K562 (cell line): Measurements from ENCODE around the gene RELL2. TPM values are rescaled to one million over a fixed set of nuclear protein-coding genes. Genes with fewer than 3 reads are reported as not detected.

ENCODE experiments used
- ATAC-seq: fragments of 200-7000 bp; cut with Tn5 transposase; 3 replicates; pipeline ENCODE4 v1.9.1; 2020; ENCODE audit warnings: moderate library complexity
- BruUV-seq: library from RNA; stranded (reverse); fragments of 400-500 nt; replicated peaks from 2 replicates; lab custom pipeline; 2021; lab: Mats Ljungman, UMichigan
- CTCF ChIA-PET: fragments of 300-600 bp; formaldehyde crosslinking; extraction: SDS; loops from one replicate; lab custom pipeline; 2021; ENCODE audit warnings: low intra/inter-chr PET ratio; lab: Yijun Ruan, JAX
- POLR2A ChIA-PET: fragments of 300-600, 350-650 bp; sonication (Branson Sonifier 250); formaldehyde crosslinking; extraction: SDS; loops from one replicate; lab custom pipeline; 2021; ENCODE audit warnings: antibody characterized with exemption, inconsistent platforms; lab: Yijun Ruan, JAX
- DNase-seq, 4 experiments: peaks; one replicate each; pipeline versions ENCODE4 v3.0.0 to v3.0.0-alpha.2; 2011 to 2018; ENCODE audit warnings: low spot score in 3 of 4, mixed read lengths in 3 of 4; ENCODE audit errors: extremely low read depth in 1 of 4
- FAIRE-seq: peaks from 2 replicates; lab custom pipeline; 2011; peaks lifted over from hg19 to GRCh38; lab: Jason Lieb, UNC
- H2AFZ ChIP-seq: 2 replicates; pipeline ENCODE4 v1.6.0; 2011; ENCODE audit warnings: low read depth, low read length, control low read depth, inconsistent platforms
- H3K27ac ChIP-seq: fragments of 200-600 bp; 3 replicates; pipeline ENCODE4 v1.8.0; 2011; ENCODE audit warnings: low read depth, mild to moderate bottlenecking, control low read depth, inconsistent platforms, low read length, moderate library complexity, mixed read lengths; ENCODE audit errors: extremely low read depth
- H3K27me3 ChIP-seq, 2 experiments: fragments of 300-600 bp in 1 of 2; 2 replicates in 1 of 2; 3 replicates in 1 of 2; pipeline versions ENCODE4 v1.6.0 to v1.8.0; 2011; ENCODE audit warnings: inconsistent platforms in 2 of 2, low read length in 2 of 2, mild to moderate bottlenecking in 1 of 2, mixed read lengths in 1 of 2, moderate library complexity in 1 of 2; ENCODE audit not compliant: control insufficient read depth in 2 of 2, insufficient read depth in 2 of 2
- H3K36me3 ChIP-seq: fragments of 300-600 bp; 3 replicates; pipeline ENCODE4 v1.8.0; 2011; ENCODE audit warnings: mild to moderate bottlenecking, low read length, inconsistent platforms; ENCODE audit not compliant: control insufficient read depth, insufficient read depth
- H3K4me1 ChIP-seq, 2 experiments: fragments of 200-600 bp in 1 of 2; replicated peaks in 1 of 2; 2 replicates in 1 of 2; 3 replicates in 1 of 2; pipeline versions ENCODE4 v1.5.1 to v1.8.0; 2011; ENCODE audit warnings: inconsistent platforms in 2 of 2, low read length in 2 of 2, mild to moderate bottlenecking in 1 of 2, mixed read lengths in 1 of 2, moderate library complexity in 1 of 2; ENCODE audit not compliant: control insufficient read depth in 2 of 2, insufficient read depth in 2 of 2
- H3K4me2 ChIP-seq: 2 replicates; pipeline ENCODE4 v1.6.1; 2011; ENCODE audit warnings: low read length, control low read depth, inconsistent platforms, mixed read lengths; ENCODE audit not compliant: insufficient read depth
- H3K4me3 ChIP-seq: fragments of 200-600 bp; sonication (generic), shearing (Covaris generic); 2 replicates; pipeline ENCODE4 v1.5.1; 2016; ENCODE audit warnings: control low read depth, inconsistent platforms
- H3K79me2 ChIP-seq: fragments of 200-600 bp; 3 replicates; pipeline ENCODE4 v1.8.0; 2011; ENCODE audit warnings: low read length, inconsistent platforms; ENCODE audit not compliant: control insufficient read depth, insufficient read depth
- H3K9ac ChIP-seq, 2 experiments: 2 replicates each; pipeline versions ENCODE4 v1.6.0 to v1.6.1; 2011; ENCODE audit warnings: low read depth in 2 of 2, low read length in 2 of 2, control low read depth in 1 of 2, inconsistent platforms in 1 of 2, mild to moderate bottlenecking in 1 of 2, mixed read lengths in 1 of 2; ENCODE audit not compliant: insufficient read depth in 1 of 2
- H3K9me1 ChIP-seq: one replicate; pipeline ENCODE4 v1.6.0; 2011; ENCODE audit warnings: inconsistent platforms, mild to moderate bottlenecking, low read length, moderate library complexity; ENCODE audit not compliant: control insufficient read depth, insufficient read depth
- H3K9me3 ChIP-seq: replicated peaks from 2 replicates; pipeline ENCODE4 v1.5.1; 2011; ENCODE audit warnings: low read depth, low read length, inconsistent platforms; ENCODE audit not compliant: control insufficient read depth, insufficient read depth
- H4K20me1 ChIP-seq: replicated peaks from 2 replicates; pipeline ENCODE4 v1.6.1; 2011; ENCODE audit warnings: low read length, inconsistent platforms, mixed read lengths; ENCODE audit not compliant: control insufficient read depth, insufficient read depth
- EHMT2 ChIP-seq: fragments of 450-650 bp; IDR thresholded peaks from 2 replicates; pipeline ENCODE4 v1.6.1; 2018; ENCODE audit warnings: antibody characterized with exemption
- ESRRA ChIP-seq: fragments of 450-650 bp; IDR thresholded peaks from 2 replicates; pipeline ENCODE4 v1.6.1; 2014; ENCODE audit warnings: low read depth, mild to moderate bottlenecking, moderate library complexity, borderline replicate concordance
- FOXO4 ChIP-seq: fragments of 450-650 bp; formaldehyde crosslinking; IDR thresholded peaks from 2 replicates; pipeline ENCODE4 v1.4.0; 2020; ENCODE audit warnings: mild to moderate bottlenecking, moderate library complexity
- HDAC3 ChIP-seq: fragments of 450-650 bp; IDR thresholded peaks from 2 replicates; pipeline ENCODE4 v1.6.1; 2018; ENCODE audit warnings: borderline replicate concordance, mild to moderate bottlenecking, moderate library complexity; ENCODE audit not compliant: partially characterized antibody
- IRF2 ChIP-seq: sonication (generic); formaldehyde crosslinking; IDR thresholded peaks from 2 replicates; pipeline ENCODE4 v1.8.1; 2022; ENCODE audit warnings: mild to moderate bottlenecking, missing genetic modification reagents
- MAFF ChIP-seq: IDR thresholded peaks from 2 replicates; pipeline ENCODE4 v1.6.1; 2012; ENCODE audit warnings: low read length, improper control_type of control experiment
- MAX ChIP-seq: sonication (generic); formaldehyde crosslinking; IDR thresholded peaks from 2 replicates; pipeline ENCODE4 v1.9.0; 2022; ENCODE audit warnings: mild to moderate bottlenecking, missing genetic modification reagents
- MAZ ChIP-seq, 2 experiments: fragments of 450-650 bp in 1 of 2; sonication (generic) in 1 of 2; formaldehyde crosslinking; IDR thresholded peaks in 1 of 2; conservative IDR thresholded peaks in 1 of 2; 2 replicates each; pipeline versions ENCODE4 v1.4.0 to v1.5.0; 2020; ENCODE audit warnings: mild to moderate bottlenecking in 1 of 2, missing genetic modification reagents in 1 of 2
- NFE2 ChIP-seq: IDR thresholded peaks from 2 replicates; pipeline ENCODE4 v1.6.1; 2014; ENCODE audit warnings: antibody characterized with exemption, low read depth
- POLR2A ChIP-seq: fragments of 450-650 bp; conservative IDR thresholded peaks from 2 replicates; pipeline ENCODE4 v1.6.1; 2016
- PTBP1 ChIP-seq: fragments of 200-400 bp; formaldehyde crosslinking; IDR thresholded peaks from 2 replicates; pipeline ENCODE4 v1.6.1; 2017; ENCODE audit warnings: low read depth, low read length
- SLC30A9 ChIP-seq: fragments of 250-450 bp; sonication (Bioruptor Pico); IDR thresholded peaks from 2 replicates; pipeline ENCODE4 v1.8.0; 2022; ENCODE audit warnings: mild to moderate bottlenecking, moderate library complexity
- SMARCB1 ChIP-seq: IDR thresholded peaks from 2 replicates; pipeline ENCODE4 v1.6.1; 2011; ENCODE audit warnings: improper control_type of control experiment, low read depth; ENCODE audit not compliant: insufficient read length
- SNRNP70 ChIP-seq: fragments of 200-400 bp; formaldehyde crosslinking; optimal IDR thresholded peaks from 2 replicates; pipeline ENCODE3; 2017; ENCODE audit warnings: low read depth, low read length
- SREBF2 ChIP-seq: sonication (generic); formaldehyde crosslinking; IDR thresholded peaks from 2 replicates; pipeline ENCODE4 v1.4.0; 2020; ENCODE audit warnings: mild to moderate bottlenecking, missing genetic modification reagents
- TEAD4 ChIP-seq, 2 experiments: sonication (generic) in 1 of 2; formaldehyde crosslinking in 1 of 2; IDR thresholded peaks; 2 replicates each; pipeline versions ENCODE4 v1.6.1 to v1.8.0; 2012 to 2022; ENCODE audit warnings: borderline replicate concordance in 1 of 2, inconsistent platforms in 1 of 2, low read length in 1 of 2, mild to moderate bottlenecking in 1 of 2, missing genetic modification reagents in 1 of 2
- WHSC1 ChIP-seq: IDR thresholded peaks from one replicate; pipeline ENCODE4 v1.6.1; 2012; ENCODE audit warnings: low read length, control low read depth, inconsistent platforms
- ZKSCAN8 ChIP-seq: fragments of 200-800 bp; sonication (Bioruptor generic); IDR thresholded peaks from 2 replicates; pipeline ENCODE4 v1.6.1; 2016; ENCODE audit warnings: missing genetic modification characterization, missing compliant biosample characterization
- ZNF140 ChIP-seq: fragments of 250-450 bp; sonication (Bioruptor Pico); IDR thresholded peaks from 2 replicates; pipeline ENCODE4 v1.8.0; 2021; ENCODE audit warnings: moderate library complexity, mild to moderate bottlenecking, inconsistent platforms
- ZNF740 ChIP-seq, 3 experiments: fragments of 200-800 bp in 1 of 3; sonication (Bioruptor generic) in 1 of 3; sonication (generic) in 1 of 3; formaldehyde crosslinking in 1 of 3; IDR thresholded peaks; 2 replicates each; pipeline versions ENCODE4 v1.6.1 to v1.8.0; 2016 to 2022; ENCODE audit warnings: mild to moderate bottlenecking in 2 of 3, missing compliant biosample characterization in 2 of 3, missing genetic modification characterization in 2 of 3, missing genetic modification reagents in 1 of 3
- ZNF766 ChIP-seq: fragments of 200-800 bp; sonication (Bioruptor generic); conservative IDR thresholded peaks from 2 replicates; pipeline ENCODE4 v1.6.1; 2016; ENCODE audit warnings: missing genetic modification characterization, missing compliant biosample characterization
- WGBS: fragments of 100-300 bp; shearing (Covaris generic); methylation state at CpG from one replicate; pipeline ENCODE4 v1.1.6; 2016; ENCODE audit warnings: low coverage, mixed read lengths; ENCODE audit not compliant: insufficient coverage; ENCODE audit errors: missing lambda C conversion rate; 5-methylcytosine and 5-hydroxymethylcytosine counted together
- in situ Hi-C: fragments of 300-500 bp; cut with MboI; formaldehyde crosslinking; loops from 4 replicates; pipeline ENCODE4 v1.15.0; 2018; ENCODE audit warnings: inconsistent platforms, mixed read lengths
- intact Hi-C: fragments of 100-400 bp; cut with micrococcal nuclease; formaldehyde crosslinking; loops from 2 replicates; pipeline ENCODE4 v1.14.2; 2022
- polyA plus RNA-seq, 8 experiments: library from polyadenylated mRNA; depleted of rRNA in 4 of 8; stranded (reverse) in 5 of 8; unstranded in 3 of 8; fragments of >200 nt; fragmentation: Nextera tagmentation in 2 of 8; fragmentation: Illumina TruSeq in 1 of 8; extraction: Ambion mirVana in 2 of 8; extraction: Trizol in 1 of 8; gene quantifications; 2 replicates each; pipeline versions ENCODE4 v1.2.1 to v1.2.3, GENCODE V29; 2011 to 2014; ENCODE audit warnings: inconsistent platforms in 1 of 8, missing spikeins in 1 of 8
- total RNA-seq, 7 experiments: library from RNA; depleted of rRNA in 6 of 7; stranded (reverse); fragments of >200 nt in 6 of 7; fragmentation: Illumina TruSeq in 2 of 7; extraction: Trizol in 2 of 7; gene quantifications; 2 replicates each; pipeline versions ENCODE4 v1.2.1 to v1.2.3, GENCODE V29; 2011 to 2021; ENCODE audit warnings: low replicate concordance in 1 of 7

RELL2 gene
- total and polyA plus RNA-seq, 9 of the 15 experiments (the other 6 are each of a cell fraction or from before 2014, with no cell fraction given) = 0.06 to 36.0 (median 14.3) TPM

- H3K27me3 ChIP-seq = no peaks in the 10 kb centered on the region
- H2AFZ ChIP-seq = peak overlapping the region; percentile 61
- H3K4me2 ChIP-seq = no peak overlapping the region
- H3K36me3 ChIP-seq = peaks cover under 1% of the 10 kb centered on the region; the same call in 1 of the 3 replicates
- no peaks in the 10 kb centered on the region for H3K79me2 ChIP-seq
- H3K27ac ChIP-seq = no peak overlapping the region
- DNase-seq (peak in 3 of 4 experiments; percentile 39 to 65 (median 42)), ATAC-seq (peak; percentile 79), FAIRE-seq (no peak)
- H3K9me1 ChIP-seq = no peaks in the 10 kb centered on the region
- no TSS peak for BruUV-seq
- CTCF ChIA-PET = interaction anchor here (0.7 kb wide), 1 partner anchor 157 kb away, joined by 5 read pairs; no protein-coding TSS in a partner anchor
- 8% methylated on average over 4 of the region's 4 CpGs for WGBS
- intact Hi-C loops (loop anchor here (10.0 kb wide), 2 partner anchors 295 to 475 kb away; partner anchors contain the start of gene RNF14), in situ Hi-C loops (no loop called here)
- H3K4me3 ChIP-seq = no peak overlapping the region
- POLR2A ChIA-PET = interaction anchor here (0.6 to 3.3 kb wide), 7 partner anchors 10 to 1269 kb away, joined by 3 to 11 read pairs (median 3); partner anchors contain the start of genes PCDH1 and RNF14
- H4K20me1 ChIP-seq = no peaks in the 10 kb centered on the region
- no peaks in the 10 kb centered on the region for H3K9me3 ChIP-seq
- H3K9ac ChIP-seq = no peak overlapping the region
- H3K4me1 ChIP-seq = peaks cover 6 to 15% of the 10 kb centered on the region in 2 experiments; a peak in 4 of 5 replicates
- no peak for TF ChIP-seq SREBF2 (CRISPR knock-in tag)
- TF ChIP-seq ESRRA = peak; percentile 80
- TF ChIP-seq FOXO4 (CRISPR knock-in tag) = no peak
- TF ChIP-seq SNRNP70 = no peak
- TF ChIP-seq MAZ (CRISPR knock-in tag; conservative IDR thresholded peaks at IDR 0.05 in 1 of 2, IDR thresholded peaks at IDR 0.05 in 1 of 2) = no peak
- TF ChIP-seq ZNF140 (CRISPR knock-in tag) = no peak
- peak; percentile 85 for TF ChIP-seq MAX
- TF ChIP-seq POLR2A = 0 out of 2 replicates have a peak, but pooled peaks have one; percentile 31
- TF ChIP-seq EHMT2 = 0 out of 2 replicates have a peak, but pooled peaks have one; percentile 14
- TF ChIP-seq MAFF = peak; percentile 3; the same call in 1 of the 2 replicates
- peak; percentile 10; the same call in 1 of the 2 replicates for TF ChIP-seq NFE2
- TF ChIP-seq SLC30A9 (CRISPR knock-in tag) = no peak
- TF ChIP-seq ZKSCAN8 = no peak
- TF ChIP-seq ZNF740 (CRISPR knock-in tag; IDR thresholded peaks at IDR 0.05) = 0 out of 2 replicates have a peak, but pooled peaks have one; percentile 49
- TF ChIP-seq ZNF740 (tag; IDR thresholded peaks at IDR 0.05) = no peak
- no peak for TF ChIP-seq PTBP1
- TF ChIP-seq IRF2 (CRISPR knock-in tag) = no peak
- no peak for TF ChIP-seq WHSC1
- no peak for TF ChIP-seq ZNF766
- TF ChIP-seq HDAC3 = no peak
- no peak for TF ChIP-seq SMARCB1
- 0 out of 2 replicates have a peak, but pooled peaks have one; percentile 15 for TF ChIP-seq TEAD4 (IDR thresholded peaks at IDR 0.05; ENCODE audit: low read length)
- no peak for TF ChIP-seq TEAD4 (CRISPR knock-in tag; IDR thresholded peaks at IDR 0.05; ENCODE audit: borderline replicate concordance)
Measured at GRCh38 chr5:141669520-141669919, 32.7 kb downstream of the RELL2 start.
